HG03439 (cell line): ENCODE data around the gene ADAMTS7.
A peak's percentile ranks its signal among the peaks of the same experiment; 100 is the strongest.
"Not testable (repeated sequence)": the region's sequence is repeated elsewhere in the genome, so short reads cannot be mapped to it uniquely, and the experiment has no call there.

Experiments
- ATAC-seq: cut with Tn5 transposase; IDR thresholded peaks from one replicate; pipeline ENCODE4 v1.9.1; 2021; ENCODE audit warnings: mild to moderate bottlenecking, moderate library complexity; ENCODE audit not compliant: unreplicated experiment

Gene ADAMTS7, protein sequence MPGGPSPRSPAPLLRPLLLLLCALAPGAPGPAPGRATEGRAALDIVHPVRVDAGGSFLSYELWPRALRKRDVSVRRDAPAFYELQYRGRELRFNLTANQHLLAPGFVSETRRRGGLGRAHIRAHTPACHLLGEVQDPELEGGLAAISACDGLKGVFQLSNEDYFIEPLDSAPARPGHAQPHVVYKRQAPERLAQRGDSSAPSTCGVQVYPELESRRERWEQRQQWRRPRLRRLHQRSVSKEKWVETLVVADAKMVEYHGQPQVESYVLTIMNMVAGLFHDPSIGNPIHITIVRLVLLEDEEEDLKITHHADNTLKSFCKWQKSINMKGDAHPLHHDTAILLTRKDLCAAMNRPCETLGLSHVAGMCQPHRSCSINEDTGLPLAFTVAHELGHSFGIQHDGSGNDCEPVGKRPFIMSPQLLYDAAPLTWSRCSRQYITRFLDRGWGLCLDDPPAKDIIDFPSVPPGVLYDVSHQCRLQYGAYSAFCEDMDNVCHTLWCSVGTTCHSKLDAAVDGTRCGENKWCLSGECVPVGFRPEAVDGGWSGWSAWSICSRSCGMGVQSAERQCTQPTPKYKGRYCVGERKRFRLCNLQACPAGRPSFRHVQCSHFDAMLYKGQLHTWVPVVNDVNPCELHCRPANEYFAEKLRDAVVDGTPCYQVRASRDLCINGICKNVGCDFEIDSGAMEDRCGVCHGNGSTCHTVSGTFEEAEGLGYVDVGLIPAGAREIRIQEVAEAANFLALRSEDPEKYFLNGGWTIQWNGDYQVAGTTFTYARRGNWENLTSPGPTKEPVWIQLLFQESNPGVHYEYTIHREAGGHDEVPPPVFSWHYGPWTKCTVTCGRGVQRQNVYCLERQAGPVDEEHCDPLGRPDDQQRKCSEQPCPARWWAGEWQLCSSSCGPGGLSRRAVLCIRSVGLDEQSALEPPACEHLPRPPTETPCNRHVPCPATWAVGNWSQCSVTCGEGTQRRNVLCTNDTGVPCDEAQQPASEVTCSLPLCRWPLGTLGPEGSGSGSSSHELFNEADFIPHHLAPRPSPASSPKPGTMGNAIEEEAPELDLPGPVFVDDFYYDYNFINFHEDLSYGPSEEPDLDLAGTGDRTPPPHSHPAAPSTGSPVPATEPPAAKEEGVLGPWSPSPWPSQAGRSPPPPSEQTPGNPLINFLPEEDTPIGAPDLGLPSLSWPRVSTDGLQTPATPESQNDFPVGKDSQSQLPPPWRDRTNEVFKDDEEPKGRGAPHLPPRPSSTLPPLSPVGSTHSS (N-terminal part only)

DNA sequence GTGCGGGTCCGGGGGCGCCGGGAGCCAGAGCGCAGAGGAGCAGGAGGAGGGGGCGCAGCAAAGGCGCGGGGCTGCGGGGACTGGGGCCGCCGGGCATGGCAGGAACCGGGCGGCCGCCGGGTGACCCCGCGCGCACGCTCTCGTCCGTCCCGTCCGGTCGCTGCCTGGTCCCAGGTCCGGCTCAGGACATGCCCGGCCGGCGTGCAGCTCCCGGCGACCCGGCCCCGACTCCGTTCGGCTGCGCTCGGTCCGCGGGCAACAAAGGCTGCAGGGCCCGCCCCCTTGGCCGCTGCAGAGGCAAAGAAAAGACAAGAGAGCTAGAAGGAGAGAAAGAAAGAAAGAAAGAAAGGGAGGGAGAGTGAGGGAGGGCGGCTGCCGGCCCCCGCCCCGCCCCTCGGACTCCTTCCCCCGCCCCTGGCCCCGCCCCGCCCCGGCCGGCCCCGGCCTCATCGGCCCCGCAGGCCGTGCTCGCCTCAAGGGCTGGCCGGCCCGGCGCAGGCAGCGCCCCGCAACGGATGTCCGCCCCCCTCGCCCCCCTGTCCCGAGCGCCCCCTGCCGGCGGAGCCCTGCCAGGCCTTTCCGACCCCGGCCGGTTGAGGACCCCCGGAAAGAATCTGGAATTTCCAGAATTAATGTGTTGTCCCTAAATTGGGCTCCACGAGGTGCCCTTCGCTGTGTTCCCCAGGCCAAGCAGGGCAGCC is at the start of gene ADAMTS7:
ADAMTS7 (minus strand) TSS at position 341 of the 701 bp plus-strand sequence; CDS start at position 97, 244 bp downstream.
- peak; percentile 70 for ATAC-seq

DNA sequence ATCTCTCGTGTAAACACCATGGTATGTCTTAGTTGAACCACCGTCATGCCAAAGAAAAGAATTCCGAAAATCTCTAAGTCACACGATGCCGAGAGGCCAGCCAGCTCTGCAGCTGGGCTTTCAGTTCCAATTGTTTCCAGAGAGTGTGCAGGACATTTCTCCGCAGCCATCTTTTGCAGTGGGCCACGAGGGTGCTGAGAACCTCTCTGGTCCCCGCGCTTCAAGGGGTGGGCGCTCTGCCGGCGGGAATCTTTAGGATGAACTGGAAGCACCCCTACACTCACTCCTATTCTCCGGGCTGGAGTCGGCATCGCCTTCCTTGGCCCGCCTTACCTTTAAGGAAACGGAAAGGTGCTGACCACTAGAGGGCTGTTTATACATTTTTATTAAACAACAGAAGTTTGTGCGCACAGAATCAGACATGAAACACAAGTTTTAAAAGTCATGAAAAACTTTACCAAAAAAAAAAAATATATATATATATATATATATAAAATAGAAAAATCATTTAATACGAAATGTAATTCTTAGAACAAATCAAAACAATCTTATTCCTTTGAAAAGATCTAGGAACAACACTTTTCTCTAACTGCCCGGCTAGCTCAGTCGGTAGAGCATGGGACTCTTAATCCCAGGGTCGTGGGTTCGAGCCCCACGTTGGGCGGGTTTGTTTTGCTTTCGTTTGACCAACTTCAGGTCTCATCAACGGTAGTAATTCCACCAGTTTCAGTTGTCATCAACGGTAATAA is 48.9 kb upstream of the ADAMTS7 start:
- ATAC-seq: peak; percentile 77

DNA sequence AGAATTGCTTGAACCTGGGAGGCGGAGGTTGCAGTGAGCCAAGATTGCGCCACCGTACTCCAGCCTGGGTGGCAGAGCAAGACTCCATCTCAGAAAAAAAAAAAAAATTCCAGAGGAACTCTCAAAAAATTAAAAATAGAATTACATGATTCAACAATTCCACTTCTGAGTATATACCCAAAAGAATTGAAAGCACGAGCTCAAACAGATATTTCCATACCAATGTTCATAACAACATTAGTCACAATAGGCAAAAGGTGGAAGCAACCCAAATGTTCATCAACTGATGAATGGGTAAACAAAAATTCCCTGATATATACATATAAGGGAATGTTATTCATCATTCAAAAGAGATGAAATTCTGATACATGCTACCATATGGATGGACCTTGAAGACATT is 44.5 kb upstream of the ADAMTS7 start:
- no peak for ATAC-seq

DNA sequence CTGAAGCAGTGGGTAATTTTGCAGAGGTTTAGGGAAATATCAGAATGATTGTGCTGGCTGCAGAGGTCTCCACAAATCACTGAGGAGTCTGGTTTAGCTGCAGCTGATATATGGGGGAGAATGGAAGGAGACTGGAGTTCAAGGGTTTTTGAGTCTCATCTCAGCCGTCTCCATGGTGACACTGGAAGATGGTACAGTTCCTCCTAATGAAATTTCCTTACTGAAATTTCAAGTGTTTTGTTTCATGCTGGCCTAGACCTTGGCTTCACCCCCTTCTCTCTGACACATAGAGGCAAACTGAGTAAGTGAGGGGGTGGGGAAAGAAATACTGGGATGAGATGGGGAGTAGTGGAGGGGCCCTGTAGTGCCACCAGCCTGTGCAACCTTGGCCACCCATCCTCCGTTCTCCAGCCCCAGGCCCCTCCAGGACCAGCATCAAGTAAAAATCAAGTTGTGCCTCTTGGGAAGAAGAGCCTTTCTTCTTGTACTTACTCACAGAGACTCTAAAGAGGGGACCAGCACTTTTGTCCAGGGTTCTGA is 43.6 kb upstream of the ADAMTS7 start:
- no peak for ATAC-seq

GRCh38 chr15:78853500-78853899 is 42.2 kb upstream of the ADAMTS7 start:
- ATAC-seq: no peak

DNA sequence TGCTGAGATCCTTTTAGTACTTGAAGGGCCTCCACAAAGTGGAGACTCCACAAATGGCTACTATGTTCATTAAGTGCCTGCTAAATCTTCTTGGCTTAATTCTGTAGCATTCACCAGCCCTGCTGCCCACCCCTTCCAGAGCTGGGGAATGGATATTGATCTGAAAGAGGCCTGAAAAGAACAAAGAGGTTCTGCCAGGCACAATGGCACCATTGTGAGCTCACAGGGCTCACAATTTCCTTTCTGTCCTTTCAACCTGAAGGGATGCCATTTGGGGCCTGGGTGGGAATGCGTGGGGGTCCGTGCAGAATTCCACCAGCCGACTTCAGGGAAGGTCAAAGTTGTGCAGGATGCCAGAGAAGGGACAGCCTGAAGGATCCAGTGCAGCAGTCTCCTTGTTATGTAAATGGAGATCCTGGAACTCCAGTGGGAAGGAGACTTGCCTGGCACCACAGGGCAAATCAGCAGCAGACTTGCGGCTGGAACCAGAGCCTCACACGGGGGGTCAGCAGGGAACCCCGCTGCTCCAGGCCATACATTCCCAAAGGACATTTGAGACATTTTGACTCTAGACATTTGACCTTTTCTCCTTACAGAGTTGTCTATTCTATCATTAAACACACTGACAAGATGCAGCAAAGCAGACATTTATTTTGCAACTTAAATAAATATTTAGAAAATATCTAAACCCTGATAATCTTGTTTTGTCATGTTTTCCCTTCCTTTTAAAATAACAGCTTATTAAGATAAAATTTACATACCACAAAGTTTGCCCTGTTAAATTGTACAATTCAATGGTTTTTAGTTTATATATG is 39.9 kb upstream of the ADAMTS7 start:
- ATAC-seq: no peak

DNA sequence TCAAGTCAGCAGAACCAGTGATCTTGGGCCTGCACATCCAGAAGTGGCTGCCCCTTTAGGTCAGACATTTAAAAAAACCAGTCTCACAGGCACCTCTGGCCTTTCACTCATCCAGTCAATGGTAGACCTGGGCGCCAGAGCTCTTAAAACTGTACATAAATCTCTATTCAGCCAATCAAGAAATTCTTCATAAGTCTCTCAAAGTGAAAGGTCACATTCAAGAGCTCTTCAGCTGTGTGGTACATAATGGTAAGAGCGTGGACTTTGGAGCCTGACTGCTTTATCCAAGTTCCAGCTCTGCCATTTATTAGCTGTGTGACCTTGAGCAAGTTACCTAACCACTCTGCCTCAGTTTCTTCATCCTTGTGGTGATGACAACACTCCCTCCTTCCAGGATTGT is 39.1 kb upstream of the ADAMTS7 start:
- no peak for ATAC-seq

- not testable (repeated sequence) for ATAC-seq
Observed at GRCh38 chr15:78847387-78847906, 36.2 kb upstream of the ADAMTS7 start.

GRCh38 chr15:78846906-78847305 is 35.6 kb upstream of the ADAMTS7 start:
- not testable (repeated sequence) for ATAC-seq

GRCh38 chr15:78842519-78842918 is 31.3 kb upstream of the ADAMTS7 start:
- no peak for ATAC-seq

- ATAC-seq: no peak
Observed at GRCh38 chr15:78841891-78842290, 30.6 kb upstream of the ADAMTS7 start.

DNA sequence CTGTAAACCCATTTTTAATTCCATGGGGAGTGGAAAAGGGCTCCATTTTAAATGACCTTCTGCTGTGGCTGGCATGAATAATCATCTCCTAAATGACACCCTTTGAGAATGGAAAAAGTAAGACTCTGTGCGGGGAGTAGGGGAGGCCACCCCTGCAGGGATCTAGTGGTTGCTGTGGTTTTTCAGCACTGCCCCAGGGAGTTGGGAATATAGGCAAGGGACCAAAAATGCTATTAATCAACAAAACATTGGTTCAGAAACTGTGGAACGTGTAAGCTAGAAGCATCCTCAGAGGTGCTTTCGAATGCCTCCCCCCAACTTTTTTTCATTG is 30.1 kb upstream of the ADAMTS7 start:
- no peak for ATAC-seq

DNA sequence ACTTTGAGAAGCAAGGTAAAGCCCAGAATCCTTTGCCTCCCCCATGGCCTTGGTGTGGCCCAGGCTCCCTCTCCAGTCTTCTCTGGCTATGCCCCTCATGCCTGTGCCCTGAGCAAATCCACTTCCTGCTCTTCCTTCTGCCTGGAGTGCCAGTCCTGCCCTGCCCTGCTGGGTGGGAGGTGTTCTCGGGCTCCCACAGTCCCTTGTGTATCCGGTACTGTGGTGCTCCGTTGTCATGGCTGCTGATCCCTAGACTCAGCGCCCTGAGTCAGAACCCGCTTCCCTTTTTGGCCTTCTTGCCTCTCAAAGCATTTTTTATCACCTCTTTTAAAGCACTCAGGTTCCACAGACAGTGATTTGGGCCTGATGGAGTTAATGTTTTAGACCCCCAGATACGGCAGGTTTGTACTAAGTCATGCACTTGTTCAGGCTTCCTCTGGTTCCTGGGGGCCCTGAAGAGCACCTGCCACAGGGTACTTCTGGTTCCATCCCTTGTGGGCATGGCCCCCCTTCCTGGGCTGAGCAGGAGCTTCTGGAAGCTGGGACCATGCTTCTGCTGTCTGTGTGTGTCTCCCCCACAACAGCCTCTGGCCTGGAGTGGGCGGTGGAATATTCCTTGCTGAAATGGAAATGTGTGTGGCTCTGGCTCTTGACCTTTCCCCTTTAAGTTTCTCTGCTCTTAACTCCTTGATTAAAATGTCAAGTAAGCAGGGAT is 29.6 kb upstream of the ADAMTS7 start:
- no peak for ATAC-seq

DNA sequence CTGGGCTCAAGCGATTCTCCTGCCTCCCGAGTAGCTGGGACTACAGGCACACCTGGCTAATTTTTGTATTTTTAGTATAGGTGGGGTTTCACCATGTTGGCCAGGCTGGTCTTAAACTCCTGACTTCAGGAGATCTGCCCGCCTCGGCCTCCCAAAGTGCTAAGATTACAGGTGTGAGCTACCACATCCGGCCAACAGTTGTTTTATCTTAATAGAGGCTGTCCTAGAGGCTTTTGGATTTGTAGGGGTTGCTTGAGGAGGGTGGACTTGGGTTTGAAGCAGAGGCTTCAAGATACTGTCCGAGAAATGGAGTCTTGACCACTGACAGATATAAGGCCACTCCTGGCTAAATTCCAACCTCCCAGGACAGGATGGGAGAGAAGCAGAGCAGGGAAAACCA is 27.9 kb upstream of the ADAMTS7 start:
- not testable (repeated sequence) for ATAC-seq

DNA sequence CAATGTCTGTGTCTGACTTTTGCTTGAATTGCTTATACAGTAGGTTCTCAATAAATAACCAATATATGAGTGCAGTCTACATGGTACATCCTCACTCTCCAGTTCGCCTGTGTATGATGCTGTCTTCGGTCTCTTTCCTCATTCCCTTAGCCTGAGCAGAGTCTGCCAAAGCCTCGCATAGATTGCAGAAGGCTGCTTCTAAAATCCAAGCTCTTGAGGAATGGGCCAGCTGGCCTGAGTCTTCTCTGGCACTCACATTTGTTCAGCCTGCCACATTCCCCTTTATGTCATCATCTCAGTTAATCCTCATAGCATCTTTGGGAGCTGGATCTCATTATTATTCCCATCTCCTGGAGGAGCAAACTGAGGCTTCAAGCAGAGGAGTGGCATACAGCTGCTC is 27.2 kb upstream of the ADAMTS7 start:
- no peak for ATAC-seq

- no peak for ATAC-seq
Observed at GRCh38 chr15:78837543-78837942, 26.3 kb upstream of the ADAMTS7 start.

DNA sequence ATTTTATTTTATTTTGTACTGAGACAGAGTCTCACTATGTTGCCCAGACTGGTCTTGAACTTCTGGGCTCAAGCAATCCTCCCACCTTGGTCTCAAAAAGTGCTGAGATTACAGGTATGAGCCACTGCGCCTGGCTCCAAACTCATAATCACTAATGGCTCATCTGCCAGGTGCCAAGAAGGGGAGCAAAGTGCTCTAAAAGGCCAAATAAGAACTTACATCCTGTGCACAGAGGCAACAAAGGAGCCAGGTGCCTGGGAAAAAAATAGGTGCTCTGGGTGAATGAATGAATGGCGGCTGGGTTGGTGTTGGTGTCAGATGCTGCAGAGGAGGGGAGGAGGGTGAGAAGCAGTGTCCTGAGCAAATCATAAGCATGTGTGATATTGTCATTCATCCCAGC is 25.9 kb upstream of the ADAMTS7 start:
- no peak for ATAC-seq

GRCh38 chr15:78836333-78836732 is 25.1 kb upstream of the ADAMTS7 start:
- ATAC-seq: no peak
